H1 (cell line): ENCODE measurements around the gene TNFAIP8.

ENCODE experiments used
- CHD7 ChIP-seq: fragments of 300-600 bp; sonication (generic); IDR thresholded peaks from 2 replicates; pipeline ENCODE4 v1.7.1; 2012; ENCODE audit warnings: low read length, moderate library complexity, mild to moderate bottlenecking, inconsistent platforms; ENCODE audit not compliant: insufficient replicate concordance
- CREB1 ChIP-seq: IDR thresholded peaks from 2 replicates; pipeline ENCODE4 v1.6.1; 2012; ENCODE audit warnings: inconsistent platforms
- CTCF ChIP-seq, 3 experiments: IDR thresholded peaks; 1 replicate in 2 of 3; 2 replicates in 1 of 3; pipeline versions ENCODE4 v1.5.1 to v1.6.1; 2011; ENCODE audit warnings: low read length in 3 of 3, mild to moderate bottlenecking in 3 of 3, inconsistent platforms in 2 of 3, low read depth in 1 of 3, moderate library complexity in 1 of 3; ENCODE audit not compliant: insufficient read depth in 1 of 3; ENCODE audit errors: control extremely low read depth in 1 of 3
- EGR1 ChIP-seq: IDR thresholded peaks from 2 replicates; pipeline ENCODE4 v1.6.1; 2011; ENCODE audit warnings: low read depth, low read length, borderline replicate concordance
- EP300 ChIP-seq, 2 experiments: IDR thresholded peaks; 1 replicate in 1 of 2; 2 replicates in 1 of 2; pipeline ENCODE4 v1.6.1; 2011 to 2012; ENCODE audit warnings: low read depth in 2 of 2, low read length in 2 of 2, mild to moderate bottlenecking in 2 of 2, borderline replicate concordance in 1 of 2, inconsistent platforms in 1 of 2, moderate library complexity in 1 of 2
- GTF2F1 ChIP-seq: IDR thresholded peaks from 2 replicates; pipeline ENCODE4 v1.6.1; 2012; ENCODE audit warnings: low read depth, low read length, improper control_type of control experiment, borderline replicate concordance
- POLR2A ChIP-seq, 2 experiments: IDR thresholded peaks; 1 replicate in 1 of 2; 2 replicates in 1 of 2; pipeline ENCODE4 v1.6.1; 2011; ENCODE audit warnings: low read depth in 2 of 2, low read length in 2 of 2, mild to moderate bottlenecking in 2 of 2; ENCODE audit errors: control extremely low read depth in 1 of 2
- POLR2AphosphoS5 ChIP-seq: IDR thresholded peaks from 2 replicates; pipeline ENCODE4 v1.6.1; 2011; ENCODE audit warnings: low read depth, low read length
- SUZ12 ChIP-seq: fragments of 200-600 bp; sonication (generic); IDR thresholded peaks from 2 replicates; pipeline ENCODE4 v1.6.1; 2012; ENCODE audit warnings: mild to moderate bottlenecking, inconsistent platforms, low read length, moderate library complexity, mixed read lengths
- YY1 ChIP-seq: IDR thresholded peaks from 2 replicates; pipeline ENCODE4 v1.6.1; 2011; ENCODE audit warnings: low read depth, mild to moderate bottlenecking, low read length

- no peak for TF ChIP-seq YY1
- no peak for TF ChIP-seq CTCF (IDR thresholded peaks at IDR 0.05; ENCODE audit: control extremely low read depth in 1 of 3, insufficient read depth in 1 of 3, low read depth in 1 of 3, low read length in 3 of 3)
- no peak for TF ChIP-seq SUZ12
- no peak for TF ChIP-seq POLR2AphosphoS5
- no peak for TF ChIP-seq CREB1
- no peak for TF ChIP-seq POLR2A (IDR thresholded peaks at IDR 0.05; ENCODE audit: control extremely low read depth in 1 of 2, low read depth in 2 of 2, low read length in 2 of 2)
- no peak for TF ChIP-seq CHD7
- no peak for TF ChIP-seq GTF2F1
- TF ChIP-seq EP300 (IDR thresholded peaks at IDR 0.05; ENCODE audit: borderline replicate concordance in 1 of 2, low read depth in 2 of 2, low read length in 2 of 2), result no peak
- TF ChIP-seq EGR1, result no peak
Observed at GRCh38 chr5:119353213-119353612, 2.6 kb upstream of the TNFAIP8 start.
